SK-N-SH treated with all-trans-retinoic acid at 6 μM for 48 hours (cell line): Measurements from ENCODE around the gene SMAD4.

Source experiments
- ATAC-seq: fragments of 200-7000 bp; cut with Tn5 transposase; 3 replicates; pipeline ENCODE4 v1.9.1; 2020; ENCODE audit warnings: mild to moderate bottlenecking, moderate library complexity
- ARNTL ChIP-seq: fragments of 450-650 bp; formaldehyde crosslinking; IDR thresholded peaks from 2 replicates; pipeline ENCODE4 v1.5.0; 2020; ENCODE audit warnings: low read depth, mild to moderate bottlenecking, moderate library complexity, borderline replicate concordance
- BACH2 ChIP-seq: fragments of 250-450 bp; sonication (Bioruptor Pico); IDR thresholded peaks from 2 replicates; pipeline ENCODE4 v1.9.0; 2021; ENCODE audit warnings: mild to moderate bottlenecking, borderline replicate concordance
- CSDC2 ChIP-seq: fragments of 250-450 bp; sonication (Bioruptor Pico); IDR thresholded peaks from 2 replicates; pipeline ENCODE4 v1.5.0; 2020; ENCODE audit warnings: mild to moderate bottlenecking, moderate library complexity
- GLIS3 ChIP-seq: fragments of 250-450 bp; sonication (Bioruptor Pico); IDR thresholded peaks from 2 replicates; pipeline ENCODE4 v1.5.0; 2020; ENCODE audit warnings: mild to moderate bottlenecking, moderate library complexity
- ISL1 ChIP-seq: fragments of 250-450 bp; sonication (Bioruptor Pico); IDR thresholded peaks from 2 replicates; pipeline ENCODE4 v2.1.2; 2022; ENCODE audit warnings: mild to moderate bottlenecking, moderate library complexity
- OSR1 ChIP-seq: fragments of 250-450 bp; sonication (Bioruptor Pico); IDR thresholded peaks from 2 replicates; pipeline ENCODE4 v1.8.0; 2022; ENCODE audit warnings: moderate library complexity, mild to moderate bottlenecking, inconsistent platforms
- POU6F1 ChIP-seq: fragments of 250-450 bp; sonication (Bioruptor Pico); IDR thresholded peaks from 2 replicates; pipeline ENCODE4 v1.8.0; 2021; ENCODE audit warnings: low read depth, mild to moderate bottlenecking, moderate library complexity, borderline replicate concordance
- PPARA ChIP-seq: fragments of 250-450 bp; sonication (Bioruptor Pico); IDR thresholded peaks from 2 replicates; pipeline ENCODE4 v1.5.0; 2020; ENCODE audit warnings: mild to moderate bottlenecking, borderline replicate concordance
- RARB ChIP-seq: fragments of 250-450 bp; sonication (Bioruptor Pico); IDR thresholded peaks from 2 replicates; pipeline ENCODE4 v1.8.0; 2021; ENCODE audit warnings: mild to moderate bottlenecking, moderate library complexity
- SNAI2 ChIP-seq: fragments of 250-450 bp; sonication (Bioruptor Pico); IDR thresholded peaks from 2 replicates; pipeline ENCODE4 v1.5.0; 2020; ENCODE audit warnings: mild to moderate bottlenecking, moderate library complexity
- TCF4 ChIP-seq: fragments of 250-450 bp; sonication (Bioruptor Pico); IDR thresholded peaks from 2 replicates; pipeline ENCODE4 v1.8.0; 2021; ENCODE audit warnings: mild to moderate bottlenecking, moderate library complexity, borderline replicate concordance
- TOX ChIP-seq: fragments of 250-450 bp; sonication (Bioruptor Pico); IDR thresholded peaks from 2 replicates; pipeline ENCODE4 v1.8.0; 2021; ENCODE audit warnings: mild to moderate bottlenecking, moderate library complexity, borderline replicate concordance
- ZC3H10 ChIP-seq: fragments of 250-450 bp; sonication (Bioruptor Pico); IDR thresholded peaks from 2 replicates; pipeline ENCODE4 v1.5.1; 2021; ENCODE audit warnings: mild to moderate bottlenecking, moderate library complexity
- ZFP3 ChIP-seq: fragments of 250-450 bp; sonication (Bioruptor Pico); IDR thresholded peaks from 2 replicates; pipeline ENCODE4 v1.5.0; 2020; ENCODE audit warnings: mild to moderate bottlenecking, moderate library complexity
- ZNF70 ChIP-seq: fragments of 450-650 bp; formaldehyde crosslinking; IDR thresholded peaks from 2 replicates; pipeline ENCODE4 v1.5.0; 2020; ENCODE audit warnings: mild to moderate bottlenecking, moderate library complexity
- ZNF8 ChIP-seq: fragments of 450-650 bp; formaldehyde crosslinking; IDR thresholded peaks from 2 replicates; pipeline ENCODE4 v1.5.0; 2020; ENCODE audit warnings: mild to moderate bottlenecking, moderate library complexity
- TF ChIP-seq, protein P1 (sequence below): fragments of 250-450 bp; sonication (Bioruptor Pico); IDR thresholded peaks from 2 replicates; pipeline ENCODE4 v1.5.1; 2020; ENCODE audit warnings: low read depth, mild to moderate bottlenecking, moderate library complexity
- TF ChIP-seq, protein P2 (sequence below): fragments of 250-450 bp; sonication (Bioruptor Pico); IDR thresholded peaks from 2 replicates; pipeline ENCODE4 v1.8.0; 2020; ENCODE audit warnings: mild to moderate bottlenecking, moderate library complexity, borderline replicate concordance
- TF ChIP-seq, protein P3 (sequence below): fragments of 250-450 bp; sonication (Bioruptor Pico); IDR thresholded peaks from 2 replicates; pipeline ENCODE4 v1.5.1; 2021; ENCODE audit warnings: mild to moderate bottlenecking, moderate library complexity
- TF ChIP-seq, protein P4 (sequence below): fragments of 250-450 bp; sonication (Bioruptor Pico); IDR thresholded peaks from 2 replicates; pipeline ENCODE4 v1.5.0; 2020; ENCODE audit warnings: mild to moderate bottlenecking, moderate library complexity

SMAD4 gene

DNA sequence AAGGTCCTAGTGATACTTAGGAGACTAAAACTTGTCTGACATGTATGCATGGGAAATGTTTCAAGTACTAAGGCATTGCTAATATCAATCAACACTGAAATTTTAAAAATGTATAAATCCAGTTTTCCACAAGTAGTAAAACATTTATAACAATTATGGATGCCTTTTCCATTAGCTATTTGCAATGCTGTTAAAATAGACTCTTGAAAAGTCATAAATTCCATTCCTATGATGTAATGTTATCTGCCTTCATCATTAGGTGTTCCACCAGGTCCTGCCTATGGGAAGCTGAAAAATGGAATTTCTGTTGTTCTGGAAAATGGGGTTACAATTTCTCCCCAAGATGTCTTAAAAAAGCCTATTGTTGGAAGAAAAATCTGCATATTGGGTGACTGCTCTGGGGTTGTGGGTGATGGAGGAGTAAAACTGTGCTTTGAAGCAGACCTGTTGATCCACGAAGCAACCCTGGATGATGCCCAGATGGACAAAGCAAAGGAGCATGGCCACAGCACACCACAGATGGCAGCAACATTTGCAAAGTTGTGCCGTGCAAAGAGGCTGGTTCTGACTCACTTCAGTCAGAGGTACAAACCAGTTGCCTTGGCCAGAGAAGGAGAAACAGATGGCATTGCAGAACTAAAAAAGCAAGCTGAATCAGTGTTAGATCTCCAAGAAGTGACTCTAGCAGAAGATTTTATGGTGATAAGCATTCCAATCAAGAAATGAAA is 43.5 kb upstream of the SMAD4 start:
- ATAC-seq: peak; percentile 79
- TF ChIP-seq POU6F1 (CRISPR knock-in tag) (no peak), ISL1 (CRISPR knock-in tag) (peak; percentile 84), ZNF8 (CRISPR knock-in tag) (no peak), RARB (CRISPR knock-in tag) (no peak), ZC3H10 (no peak), ZFP3 (CRISPR knock-in tag) (0 out of 2 replicates have a peak, but pooled peaks have one; percentile 29), GLIS3 (no peak), SNAI2 (CRISPR knock-in tag) (no peak)
- TF ChIP-seq, protein P1, sequence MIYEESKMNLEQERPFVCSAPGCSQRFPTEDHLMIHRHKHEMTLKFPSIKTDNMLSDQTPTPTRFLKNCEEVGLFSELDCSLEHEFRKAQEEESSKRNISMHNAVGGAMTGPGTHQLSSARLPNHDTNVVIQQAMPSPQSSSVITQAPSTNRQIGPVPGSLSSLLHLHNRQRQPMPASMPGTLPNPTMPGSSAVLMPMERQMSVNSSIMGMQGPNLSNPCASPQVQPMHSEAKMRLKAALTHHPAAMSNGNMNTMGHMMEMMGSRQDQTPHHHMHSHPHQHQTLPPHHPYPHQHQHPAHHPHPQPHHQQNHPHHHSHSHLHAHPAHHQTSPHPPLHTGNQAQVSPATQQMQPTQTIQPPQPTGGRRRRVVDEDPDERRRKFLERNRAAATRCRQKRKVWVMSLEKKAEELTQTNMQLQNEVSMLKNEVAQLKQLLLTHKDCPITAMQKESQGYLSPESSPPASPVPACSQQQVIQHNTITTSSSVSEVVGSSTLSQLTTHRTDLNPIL (CRISPR knock-in tag): peak; percentile 84

GRCh38 chr18:50987261-50987660 is 42.8 kb upstream of the SMAD4 start:
- ATAC-seq: peak; percentile 17; the same call in 1 of the 3 replicates
- TF ChIP-seq CSDC2 (CRISPR knock-in tag) (no peak), TCF4 (no peak), ZNF70 (CRISPR knock-in tag) (no peak), PPARA (CRISPR knock-in tag) (no peak), TOX (CRISPR knock-in tag) (no peak), ZFP3 (CRISPR knock-in tag) (no peak), RARB (CRISPR knock-in tag) (no peak), ARNTL (no peak), ZNF8 (CRISPR knock-in tag) (no peak), BACH2 (CRISPR knock-in tag) (no peak), SNAI2 (CRISPR knock-in tag) (no peak), ZC3H10 (no peak), OSR1 (CRISPR knock-in tag) (no peak)
- TF ChIP-seq, protein P1 (CRISPR knock-in tag): no peak
- TF ChIP-seq, protein P2, sequence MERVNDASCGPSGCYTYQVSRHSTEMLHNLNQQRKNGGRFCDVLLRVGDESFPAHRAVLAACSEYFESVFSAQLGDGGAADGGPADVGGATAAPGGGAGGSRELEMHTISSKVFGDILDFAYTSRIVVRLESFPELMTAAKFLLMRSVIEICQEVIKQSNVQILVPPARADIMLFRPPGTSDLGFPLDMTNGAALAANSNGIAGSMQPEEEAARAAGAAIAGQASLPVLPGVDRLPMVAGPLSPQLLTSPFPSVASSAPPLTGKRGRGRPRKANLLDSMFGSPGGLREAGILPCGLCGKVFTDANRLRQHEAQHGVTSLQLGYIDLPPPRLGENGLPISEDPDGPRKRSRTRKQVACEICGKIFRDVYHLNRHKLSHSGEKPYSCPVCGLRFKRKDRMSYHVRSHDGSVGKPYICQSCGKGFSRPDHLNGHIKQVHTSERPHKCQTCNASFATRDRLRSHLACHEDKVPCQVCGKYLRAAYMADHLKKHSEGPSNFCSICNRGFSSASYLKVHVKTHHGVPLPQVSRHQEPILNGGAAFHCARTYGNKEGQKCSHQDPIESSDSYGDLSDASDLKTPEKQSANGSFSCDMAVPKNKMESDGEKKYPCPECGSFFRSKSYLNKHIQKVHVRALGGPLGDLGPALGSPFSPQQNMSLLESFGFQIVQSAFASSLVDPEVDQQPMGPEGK (CRISPR knock-in tag): no peak
- TF ChIP-seq, protein P3, sequence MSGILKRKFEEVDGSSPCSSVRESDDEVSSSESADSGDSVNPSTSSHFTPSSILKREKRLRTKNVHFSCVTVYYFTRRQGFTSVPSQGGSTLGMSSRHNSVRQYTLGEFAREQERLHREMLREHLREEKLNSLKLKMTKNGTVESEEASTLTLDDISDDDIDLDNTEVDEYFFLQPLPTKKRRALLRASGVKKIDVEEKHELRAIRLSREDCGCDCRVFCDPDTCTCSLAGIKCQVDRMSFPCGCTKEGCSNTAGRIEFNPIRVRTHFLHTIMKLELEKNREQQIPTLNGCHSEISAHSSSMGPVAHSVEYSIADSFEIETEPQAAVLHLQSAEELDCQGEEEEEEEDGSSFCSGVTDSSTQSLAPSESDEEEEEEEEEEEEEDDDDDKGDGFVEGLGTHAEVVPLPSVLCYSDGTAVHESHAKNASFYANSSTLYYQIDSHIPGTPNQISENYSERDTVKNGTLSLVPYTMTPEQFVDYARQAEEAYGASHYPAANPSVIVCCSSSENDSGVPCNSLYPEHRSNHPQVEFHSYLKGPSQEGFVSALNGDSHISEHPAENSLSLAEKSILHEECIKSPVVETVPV: no peak

DNA sequence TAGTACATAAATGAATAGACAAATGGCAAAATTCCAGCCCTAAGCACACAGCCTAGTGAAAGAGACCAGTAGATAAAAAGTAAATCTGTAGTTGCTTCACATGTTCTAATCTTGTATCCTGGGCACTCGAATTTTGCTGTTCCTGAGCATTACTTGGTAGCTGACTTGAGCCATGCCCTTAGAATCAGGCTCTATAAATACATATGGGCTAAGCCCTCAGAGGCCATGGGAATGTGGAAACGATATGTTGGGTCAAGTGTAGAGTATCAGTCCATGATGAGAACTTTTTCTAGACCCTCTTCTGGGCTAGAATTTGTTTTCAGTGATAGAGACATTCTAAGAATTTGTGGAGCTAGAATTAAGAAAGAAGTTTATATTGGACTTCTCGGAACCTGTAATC is 40.3 kb upstream of the SMAD4 start:
- no peak for ATAC-seq
- TF ChIP-seq, protein P4, sequence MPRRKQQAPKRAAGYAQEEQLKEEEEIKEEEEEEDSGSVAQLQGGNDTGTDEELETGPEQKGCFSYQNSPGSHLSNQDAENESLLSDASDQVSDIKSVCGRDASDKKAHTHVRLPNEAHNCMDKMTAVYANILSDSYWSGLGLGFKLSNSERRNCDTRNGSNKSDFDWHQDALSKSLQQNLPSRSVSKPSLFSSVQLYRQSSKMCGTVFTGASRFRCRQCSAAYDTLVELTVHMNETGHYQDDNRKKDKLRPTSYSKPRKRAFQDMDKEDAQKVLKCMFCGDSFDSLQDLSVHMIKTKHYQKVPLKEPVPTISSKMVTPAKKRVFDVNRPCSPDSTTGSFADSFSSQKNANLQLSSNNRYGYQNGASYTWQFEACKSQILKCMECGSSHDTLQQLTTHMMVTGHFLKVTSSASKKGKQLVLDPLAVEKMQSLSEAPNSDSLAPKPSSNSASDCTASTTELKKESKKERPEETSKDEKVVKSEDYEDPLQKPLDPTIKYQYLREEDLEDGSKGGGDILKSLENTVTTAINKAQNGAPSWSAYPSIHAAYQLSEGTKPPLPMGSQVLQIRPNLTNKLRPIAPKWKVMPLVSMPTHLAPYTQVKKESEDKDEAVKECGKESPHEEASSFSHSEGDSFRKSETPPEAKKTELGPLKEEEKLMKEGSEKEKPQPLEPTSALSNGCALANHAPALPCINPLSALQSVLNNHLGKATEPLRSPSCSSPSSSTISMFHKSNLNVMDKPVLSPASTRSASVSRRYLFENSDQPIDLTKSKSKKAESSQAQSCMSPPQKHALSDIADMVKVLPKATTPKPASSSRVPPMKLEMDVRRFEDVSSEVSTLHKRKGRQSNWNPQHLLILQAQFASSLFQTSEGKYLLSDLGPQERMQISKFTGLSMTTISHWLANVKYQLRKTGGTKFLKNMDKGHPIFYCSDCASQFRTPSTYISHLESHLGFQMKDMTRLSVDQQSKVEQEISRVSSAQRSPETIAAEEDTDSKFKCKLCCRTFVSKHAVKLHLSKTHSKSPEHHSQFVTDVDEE: no peak
- no peak for TF ChIP-seq POU6F1 (CRISPR knock-in tag)
- no peak for TF ChIP-seq RARB (CRISPR knock-in tag)
- no peak for TF ChIP-seq OSR1 (CRISPR knock-in tag)
- no peak for TF ChIP-seq BACH2 (CRISPR knock-in tag)
- TF ChIP-seq, protein P1 (CRISPR knock-in tag): no peak
- no peak for TF ChIP-seq ZFP3 (CRISPR knock-in tag)
- TF ChIP-seq, protein P2 (CRISPR knock-in tag): no peak
